Loucy (cell line): ENCODE results near the gene NPTN.

Source experiments
- H2AFZ ChIP-seq: fragments of 200-600 bp; sonication (generic); 2 replicates; pipeline ENCODE4 v1.6.0; 2016; ENCODE audit warnings: antibody characterized with exemption, mild to moderate bottlenecking, low read length, moderate library complexity
- H3F3A ChIP-seq: fragments of 200-600 bp; 2 replicates; pipeline ENCODE4 v1.6.0; 2016; ENCODE audit warnings: antibody characterized with exemption, low read depth, mild to moderate bottlenecking
- H3K27me3 ChIP-seq: fragments of 200-600 bp; sonication (generic); 2 replicates; pipeline ENCODE4 v1.6.1; 2014; ENCODE audit warnings: low read length, mild to moderate bottlenecking; ENCODE audit not compliant: insufficient read depth, poor library complexity, severe bottlenecking
- H3K36me3 ChIP-seq: fragments of 200-600 bp; sonication (generic); 2 replicates; pipeline ENCODE4 v1.6.1; 2016; ENCODE audit warnings: low read length; ENCODE audit not compliant: insufficient read depth
- H3K4me1 ChIP-seq: fragments of 200-600 bp; sonication (generic); 2 replicates; pipeline ENCODE4 v1.5.1; 2014; ENCODE audit warnings: low read length, mild to moderate bottlenecking; ENCODE audit not compliant: insufficient read depth, poor library complexity, severe bottlenecking
- H3K4me2 ChIP-seq: fragments of 200-600 bp; sonication (generic); 2 replicates; pipeline ENCODE4 v1.6.0; 2014; ENCODE audit warnings: antibody characterized with exemption, low read length, low read depth, mild to moderate bottlenecking; ENCODE audit not compliant: poor library complexity, severe bottlenecking
- H3K4me3 ChIP-seq: fragments of 200-600 bp; sonication (generic); 2 replicates; pipeline ENCODE4 v1.5.1; 2014; ENCODE audit warnings: low read length, mild to moderate bottlenecking, mixed read lengths; ENCODE audit not compliant: poor library complexity, severe bottlenecking
- H3K79me2 ChIP-seq: fragments of 200-600 bp; sonication (generic); 2 replicates; pipeline ENCODE4 v1.6.1; 2014; ENCODE audit warnings: low read length; ENCODE audit not compliant: insufficient read depth
- H3K9ac ChIP-seq: fragments of 200-600 bp; sonication (generic); 2 replicates; pipeline ENCODE4 v1.6.0; 2014; ENCODE audit warnings: mild to moderate bottlenecking, low read depth, low read length, moderate library complexity; ENCODE audit not compliant: poor library complexity, severe bottlenecking
- H3K9me2 ChIP-seq: fragments of 200-600 bp; sonication (generic); replicated peaks from 2 replicates; pipeline ENCODE4 v1.6.1; 2016; ENCODE audit warnings: low read depth, low read length, mixed read lengths
- H3K9me3 ChIP-seq: fragments of 200-600 bp; sonication (generic); 2 replicates; pipeline ENCODE4 v1.6.1; 2014; ENCODE audit warnings: mild to moderate bottlenecking, antibody characterized with exemption, low read length, low read depth; ENCODE audit not compliant: insufficient read depth
- H4K20me1 ChIP-seq: fragments of 200-600 bp; sonication (generic); 2 replicates; pipeline ENCODE4 v1.6.0; 2014; ENCODE audit warnings: antibody characterized with exemption, low read length, mild to moderate bottlenecking; ENCODE audit not compliant: insufficient read depth, poor library complexity, severe bottlenecking
- EZH2phosphoT487 ChIP-seq: fragments of 200-600 bp; IDR thresholded peaks from 2 replicates; pipeline ENCODE4 v1.6.1; 2018; ENCODE audit warnings: antibody characterized with exemption, mild to moderate bottlenecking, moderate library complexity, borderline replicate concordance
- TF ChIP-seq, protein P1 (sequence below): fragments of 200-600 bp; sonication (generic); conservative IDR thresholded peaks from 2 replicates; pipeline ENCODE4 v1.5.1; 2014; ENCODE audit warnings: mild to moderate bottlenecking, antibody characterized with exemption, low read length

The NPTN gene

GRCh38 chr15:73541479-73541878 is 91.7 kb downstream of the NPTN start:
- Histone ChIP-seq H3K9me3 (no peaks in the 10 kb centered on the region), H3K27me3 (no peaks in the 10 kb centered on the region), H3K9me2 (no peaks in the 10 kb centered on the region), H3K9ac (no peak overlapping the region), H3K4me2 (no peak overlapping the region), H2AFZ (no peak overlapping the region), H3K4me1 (no peaks in the 10 kb centered on the region), H3K36me3 (no peaks in the 10 kb centered on the region), H3K79me2 (no peaks in the 10 kb centered on the region), H3F3A (no peaks in the 10 kb centered on the region), H4K20me1 (no peaks in the 10 kb centered on the region), H3K4me3 (no peak overlapping the region)
- no peak for TF ChIP-seq EZH2phosphoT487
- TF ChIP-seq, protein P1, sequence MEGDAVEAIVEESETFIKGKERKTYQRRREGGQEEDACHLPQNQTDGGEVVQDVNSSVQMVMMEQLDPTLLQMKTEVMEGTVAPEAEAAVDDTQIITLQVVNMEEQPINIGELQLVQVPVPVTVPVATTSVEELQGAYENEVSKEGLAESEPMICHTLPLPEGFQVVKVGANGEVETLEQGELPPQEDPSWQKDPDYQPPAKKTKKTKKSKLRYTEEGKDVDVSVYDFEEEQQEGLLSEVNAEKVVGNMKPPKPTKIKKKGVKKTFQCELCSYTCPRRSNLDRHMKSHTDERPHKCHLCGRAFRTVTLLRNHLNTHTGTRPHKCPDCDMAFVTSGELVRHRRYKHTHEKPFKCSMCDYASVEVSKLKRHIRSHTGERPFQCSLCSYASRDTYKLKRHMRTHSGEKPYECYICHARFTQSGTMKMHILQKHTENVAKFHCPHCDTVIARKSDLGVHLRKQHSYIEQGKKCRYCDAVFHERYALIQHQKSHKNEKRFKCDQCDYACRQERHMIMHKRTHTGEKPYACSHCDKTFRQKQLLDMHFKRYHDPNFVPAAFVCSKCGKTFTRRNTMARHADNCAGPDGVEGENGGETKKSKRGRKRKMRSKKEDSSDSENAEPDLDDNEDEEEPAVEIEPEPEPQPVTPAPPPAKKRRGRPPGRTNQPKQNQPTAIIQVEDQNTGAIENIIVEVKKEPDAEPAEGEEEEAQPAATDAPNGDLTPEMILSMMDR = no peak

DNA sequence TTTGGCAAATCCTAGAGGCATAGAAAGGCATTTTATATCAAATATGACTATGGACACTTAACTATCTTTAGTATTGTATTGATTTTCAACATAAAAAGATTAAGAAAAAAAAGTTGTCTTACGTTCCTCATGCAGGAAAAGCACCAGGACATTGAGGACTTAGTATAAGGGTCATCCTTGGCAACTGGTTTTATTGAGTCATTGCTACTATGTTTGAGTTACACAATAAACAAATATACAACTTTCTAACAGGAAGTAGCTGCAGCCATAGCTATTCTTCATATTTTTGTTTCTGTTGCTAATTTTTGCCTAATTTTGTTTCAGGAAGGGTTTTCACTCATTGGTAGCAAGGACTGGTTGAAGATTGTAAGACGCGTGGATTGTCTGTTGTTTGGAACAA is 93.0 kb downstream of the NPTN start:
- H2AFZ ChIP-seq = no peak overlapping the region
- H3F3A ChIP-seq = no peaks in the 10 kb centered on the region
- no peaks in the 10 kb centered on the region for H4K20me1 ChIP-seq
- no peak overlapping the region for H3K4me2 ChIP-seq
- H3K4me3 ChIP-seq = no peak overlapping the region
- H3K9me2 ChIP-seq = no peaks in the 10 kb centered on the region
- H3K4me1 ChIP-seq = no peaks in the 10 kb centered on the region
- no peaks in the 10 kb centered on the region for H3K79me2 ChIP-seq
- no peak overlapping the region for H3K9ac ChIP-seq
- H3K36me3 ChIP-seq = no peaks in the 10 kb centered on the region
- TF ChIP-seq, protein P1 = no peak
- no peak for TF ChIP-seq EZH2phosphoT487
- H3K9me3 ChIP-seq = no peaks in the 10 kb centered on the region
- H3K27me3 ChIP-seq = no peaks in the 10 kb centered on the region

GRCh38 chr15:73539212-73540128 is 93.7 kb downstream of the NPTN start:
- Histone ChIP-seq H3K79me2 (no peaks in the 10 kb centered on the region), H3K4me3 (no peak overlapping the region), H3K27me3 (no peaks in the 10 kb centered on the region), H3K9me3 (no peaks in the 10 kb centered on the region), H3F3A (no peaks in the 10 kb centered on the region), H3K4me2 (no peak overlapping the region), H3K4me1 (no peaks in the 10 kb centered on the region), H3K9me2 (no peaks in the 10 kb centered on the region), H2AFZ (no peak overlapping the region), H4K20me1 (no peaks in the 10 kb centered on the region), H3K36me3 (no peaks in the 10 kb centered on the region), H3K9ac (no peak overlapping the region)
- TF ChIP-seq, protein P1 = peak; percentile 19; the same call in 1 of the 2 replicates
- TF ChIP-seq EZH2phosphoT487 = no peak
